Gastroesophageal sphincter (tissue), 3 donors: Measurements from ENCODE around the gene AP4S1.

Experiments used
- POLR2A ChIP-seq, 2 donors: fragments of 450-650 bp; IDR thresholded peaks; one replicate each; pipeline ENCODE4 v1.6.1; 2017; ENCODE audit warnings: antibody characterized with exemption in 2 of 2, mild to moderate bottlenecking in 2 of 2, moderate library complexity in 1 of 2
- POLR2AphosphoS5 ChIP-seq: sonication (generic); formaldehyde crosslinking; IDR thresholded peaks from one replicate; pipeline ENCODE4 v1.6.1; 2017; ENCODE audit warnings: antibody characterized with exemption
- TF ChIP-seq, protein P1 (sequence below), 4 experiments: fragments of 200-600 bp in 2 of 4; fragments of 450-650 bp in 2 of 4; sonication (generic) in 1 of 4; IDR thresholded peaks; one replicate each; pipeline ENCODE4 v1.5.1; 2017 to 2019; ENCODE audit warnings: antibody characterized with exemption in 4 of 4, mild to moderate bottlenecking in 2 of 4, moderate library complexity in 2 of 4

DNA sequence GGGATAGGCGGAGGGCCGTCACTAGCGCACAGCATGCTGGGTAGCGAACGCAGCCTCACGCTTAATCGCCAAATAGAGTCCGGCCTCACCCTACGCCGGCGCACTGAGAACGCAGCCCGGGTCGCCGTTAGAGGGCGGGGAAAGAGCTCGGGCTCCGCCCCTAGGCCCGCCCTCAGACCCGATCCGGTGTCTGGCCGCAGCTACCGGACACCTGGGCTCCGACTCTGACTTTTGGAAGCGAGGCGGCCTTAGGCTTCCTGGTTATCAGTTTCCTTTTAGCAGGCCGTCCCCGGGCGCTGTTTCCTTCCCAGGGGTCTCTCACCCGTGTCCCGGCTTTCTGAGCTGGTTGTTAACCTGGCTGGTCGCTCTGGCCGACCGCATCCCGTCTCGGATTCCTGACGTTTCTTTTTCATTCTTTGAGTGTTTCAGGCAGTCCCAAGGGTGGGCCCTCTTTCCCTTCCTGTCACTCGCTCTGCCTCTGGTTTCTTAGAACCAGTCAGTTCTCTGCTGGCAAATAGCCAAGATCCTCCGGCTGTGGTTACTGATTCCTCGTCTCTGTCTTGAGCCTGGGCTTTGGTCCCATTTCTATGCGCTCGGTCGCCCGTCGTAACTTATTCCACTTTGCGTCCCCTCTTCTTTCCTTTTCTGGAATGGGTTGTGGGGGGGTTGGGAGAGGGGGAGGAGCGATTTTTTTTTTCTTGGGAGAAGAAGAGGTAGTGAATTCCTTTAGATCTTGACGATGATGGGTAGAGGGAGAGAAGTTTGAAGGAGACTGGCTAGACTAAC is 1.2 kb downstream of the AP4S1 start:
- peak; percentile 6 for TF ChIP-seq POLR2AphosphoS5
- peak; percentile 55 to 58 for TF ChIP-seq POLR2A (IDR thresholded peaks at IDR 0.05)
- TF ChIP-seq, protein P1, sequence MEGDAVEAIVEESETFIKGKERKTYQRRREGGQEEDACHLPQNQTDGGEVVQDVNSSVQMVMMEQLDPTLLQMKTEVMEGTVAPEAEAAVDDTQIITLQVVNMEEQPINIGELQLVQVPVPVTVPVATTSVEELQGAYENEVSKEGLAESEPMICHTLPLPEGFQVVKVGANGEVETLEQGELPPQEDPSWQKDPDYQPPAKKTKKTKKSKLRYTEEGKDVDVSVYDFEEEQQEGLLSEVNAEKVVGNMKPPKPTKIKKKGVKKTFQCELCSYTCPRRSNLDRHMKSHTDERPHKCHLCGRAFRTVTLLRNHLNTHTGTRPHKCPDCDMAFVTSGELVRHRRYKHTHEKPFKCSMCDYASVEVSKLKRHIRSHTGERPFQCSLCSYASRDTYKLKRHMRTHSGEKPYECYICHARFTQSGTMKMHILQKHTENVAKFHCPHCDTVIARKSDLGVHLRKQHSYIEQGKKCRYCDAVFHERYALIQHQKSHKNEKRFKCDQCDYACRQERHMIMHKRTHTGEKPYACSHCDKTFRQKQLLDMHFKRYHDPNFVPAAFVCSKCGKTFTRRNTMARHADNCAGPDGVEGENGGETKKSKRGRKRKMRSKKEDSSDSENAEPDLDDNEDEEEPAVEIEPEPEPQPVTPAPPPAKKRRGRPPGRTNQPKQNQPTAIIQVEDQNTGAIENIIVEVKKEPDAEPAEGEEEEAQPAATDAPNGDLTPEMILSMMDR (IDR thresholded peaks at IDR 0.05) = peak in 2 of 4 experiments; percentile 2 to 26
